Liver (tissue), 3 donors: ENCODE data around the gene TMEM170B.

Source experiments
- EGR1 ChIP-seq, 2 donors: IDR thresholded peaks; 2 replicates each; pipeline ENCODE4 v1.6.1; 2016 to 2018; ENCODE audit warnings: antibody characterized with exemption in 2 of 2, low read depth in 2 of 2
- NR2F2 ChIP-seq: IDR thresholded peaks from 2 replicates; pipeline ENCODE4 v1.6.1; 2016; ENCODE audit warnings: antibody characterized with exemption
- SP1 ChIP-seq: IDR thresholded peaks from 2 replicates; pipeline ENCODE4 v1.6.1; 2018; ENCODE audit warnings: antibody characterized with exemption, mild to moderate bottlenecking
- ZBTB33 ChIP-seq: IDR thresholded peaks from 2 replicates; pipeline ENCODE4 v1.6.1; 2016; ENCODE audit warnings: antibody characterized with exemption
- TF ChIP-seq, protein P1 (sequence below): fragments of 150-350 bp; IDR thresholded peaks from 2 replicates; pipeline ENCODE4 v1.5.1; 2017; ENCODE audit warnings: improper control_type of control experiment, low read depth, low read length; ENCODE audit not compliant: missing input control
- donor health status: healthy.
- donor health status: healthy.

- TF ChIP-seq, protein P1, sequence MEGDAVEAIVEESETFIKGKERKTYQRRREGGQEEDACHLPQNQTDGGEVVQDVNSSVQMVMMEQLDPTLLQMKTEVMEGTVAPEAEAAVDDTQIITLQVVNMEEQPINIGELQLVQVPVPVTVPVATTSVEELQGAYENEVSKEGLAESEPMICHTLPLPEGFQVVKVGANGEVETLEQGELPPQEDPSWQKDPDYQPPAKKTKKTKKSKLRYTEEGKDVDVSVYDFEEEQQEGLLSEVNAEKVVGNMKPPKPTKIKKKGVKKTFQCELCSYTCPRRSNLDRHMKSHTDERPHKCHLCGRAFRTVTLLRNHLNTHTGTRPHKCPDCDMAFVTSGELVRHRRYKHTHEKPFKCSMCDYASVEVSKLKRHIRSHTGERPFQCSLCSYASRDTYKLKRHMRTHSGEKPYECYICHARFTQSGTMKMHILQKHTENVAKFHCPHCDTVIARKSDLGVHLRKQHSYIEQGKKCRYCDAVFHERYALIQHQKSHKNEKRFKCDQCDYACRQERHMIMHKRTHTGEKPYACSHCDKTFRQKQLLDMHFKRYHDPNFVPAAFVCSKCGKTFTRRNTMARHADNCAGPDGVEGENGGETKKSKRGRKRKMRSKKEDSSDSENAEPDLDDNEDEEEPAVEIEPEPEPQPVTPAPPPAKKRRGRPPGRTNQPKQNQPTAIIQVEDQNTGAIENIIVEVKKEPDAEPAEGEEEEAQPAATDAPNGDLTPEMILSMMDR = no peak
- TF ChIP-seq NR2F2 (no peak), SP1 (no peak), ZBTB33 (no peak), EGR1 (IDR thresholded peaks at IDR 0.05; ENCODE audit: low read depth in 2 of 2) (no peak)
These were observed 62.7 kb downstream of the TMEM170B start for GRCh38 chr6:11600251-11600650.
